ENCODE results near the gene CDKAL1.

DNA sequence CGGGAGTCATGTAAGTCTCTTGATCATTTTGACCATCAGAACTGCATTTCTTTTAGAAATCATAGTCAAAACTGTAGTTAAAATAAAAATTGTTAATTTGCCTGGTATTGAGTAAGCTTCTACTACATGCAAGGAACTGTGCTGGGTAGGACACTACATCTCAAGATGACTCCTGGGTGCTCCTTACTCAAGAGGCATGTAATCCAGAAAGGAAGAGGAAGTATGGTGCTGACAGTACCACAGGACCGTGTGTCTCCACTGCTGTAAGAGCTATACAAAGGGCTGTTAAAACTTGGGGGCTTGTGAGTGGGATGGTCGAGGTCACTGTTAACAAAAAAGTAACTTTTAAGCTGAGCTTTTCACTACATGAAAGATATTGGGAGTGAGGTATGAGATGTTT lies 551.0 kb downstream of the CDKAL1 start:
- TF ChIP-seq, protein P1, sequence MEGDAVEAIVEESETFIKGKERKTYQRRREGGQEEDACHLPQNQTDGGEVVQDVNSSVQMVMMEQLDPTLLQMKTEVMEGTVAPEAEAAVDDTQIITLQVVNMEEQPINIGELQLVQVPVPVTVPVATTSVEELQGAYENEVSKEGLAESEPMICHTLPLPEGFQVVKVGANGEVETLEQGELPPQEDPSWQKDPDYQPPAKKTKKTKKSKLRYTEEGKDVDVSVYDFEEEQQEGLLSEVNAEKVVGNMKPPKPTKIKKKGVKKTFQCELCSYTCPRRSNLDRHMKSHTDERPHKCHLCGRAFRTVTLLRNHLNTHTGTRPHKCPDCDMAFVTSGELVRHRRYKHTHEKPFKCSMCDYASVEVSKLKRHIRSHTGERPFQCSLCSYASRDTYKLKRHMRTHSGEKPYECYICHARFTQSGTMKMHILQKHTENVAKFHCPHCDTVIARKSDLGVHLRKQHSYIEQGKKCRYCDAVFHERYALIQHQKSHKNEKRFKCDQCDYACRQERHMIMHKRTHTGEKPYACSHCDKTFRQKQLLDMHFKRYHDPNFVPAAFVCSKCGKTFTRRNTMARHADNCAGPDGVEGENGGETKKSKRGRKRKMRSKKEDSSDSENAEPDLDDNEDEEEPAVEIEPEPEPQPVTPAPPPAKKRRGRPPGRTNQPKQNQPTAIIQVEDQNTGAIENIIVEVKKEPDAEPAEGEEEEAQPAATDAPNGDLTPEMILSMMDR (IDR thresholded peaks at IDR 0.05), result no peak
- no peak for TF ChIP-seq EZH2 (IDR thresholded peaks at IDR 0.05)

All from neural progenitor cell (in vitro differentiated cells).